GM19328 (cell line): Measurements from ENCODE around the gene AHDC1.
"Not testable (repeated sequence)": the region's sequence is repeated elsewhere in the genome, so short reads cannot be mapped to it uniquely, and the experiment has no call there.

Experiments used
- ATAC-seq: cut with Tn5 transposase; IDR thresholded peaks from one replicate; pipeline ENCODE4 v1.9.1; 2021; ENCODE audit warnings: mild to moderate bottlenecking, moderate library complexity; ENCODE audit not compliant: unreplicated experiment

Gene AHDC1

DNA sequence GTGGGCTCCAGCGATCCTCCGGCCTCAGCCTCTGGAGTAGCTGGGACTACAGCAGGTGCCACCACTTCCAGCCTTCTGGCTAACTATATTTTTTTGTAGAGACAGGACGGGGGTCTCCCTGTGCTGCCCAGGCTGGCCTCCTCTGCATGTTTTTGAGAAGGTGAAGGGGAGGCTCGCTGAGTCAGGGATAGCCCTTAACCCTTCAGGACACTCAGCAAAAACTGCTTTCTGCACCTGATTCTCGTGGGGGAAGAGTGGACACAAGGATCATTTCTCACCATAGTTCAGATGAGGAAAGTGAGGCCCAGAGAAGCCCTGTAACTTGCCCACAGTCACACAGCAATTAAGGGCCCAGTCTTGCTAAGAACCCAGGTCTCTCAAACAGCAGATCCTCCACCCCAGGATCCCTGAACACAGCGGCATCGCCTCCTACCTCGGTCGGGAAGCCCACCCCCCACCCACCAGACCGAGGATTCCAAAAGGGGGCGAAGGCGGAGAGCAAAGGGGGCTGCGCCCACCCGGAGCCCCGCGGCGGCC, 29.8 kb upstream of the AHDC1 start:
- no peak for ATAC-seq

DNA sequence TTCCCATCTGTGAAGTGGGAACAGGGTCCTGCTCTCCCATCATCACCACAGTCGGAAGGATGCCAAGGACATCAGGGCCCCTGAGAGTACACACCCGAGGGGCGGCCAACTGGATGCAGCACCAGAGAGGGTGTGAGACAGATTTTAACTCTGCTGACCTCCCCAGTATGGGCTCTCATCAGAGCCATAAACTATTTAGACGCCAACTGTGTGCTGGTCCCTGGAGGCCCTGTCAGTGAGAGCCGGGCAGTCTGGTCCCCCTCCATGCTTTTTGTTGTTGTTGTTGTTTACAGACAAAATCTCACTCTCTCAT, 29.3 kb upstream of the AHDC1 start:
- ATAC-seq = no peak

DNA sequence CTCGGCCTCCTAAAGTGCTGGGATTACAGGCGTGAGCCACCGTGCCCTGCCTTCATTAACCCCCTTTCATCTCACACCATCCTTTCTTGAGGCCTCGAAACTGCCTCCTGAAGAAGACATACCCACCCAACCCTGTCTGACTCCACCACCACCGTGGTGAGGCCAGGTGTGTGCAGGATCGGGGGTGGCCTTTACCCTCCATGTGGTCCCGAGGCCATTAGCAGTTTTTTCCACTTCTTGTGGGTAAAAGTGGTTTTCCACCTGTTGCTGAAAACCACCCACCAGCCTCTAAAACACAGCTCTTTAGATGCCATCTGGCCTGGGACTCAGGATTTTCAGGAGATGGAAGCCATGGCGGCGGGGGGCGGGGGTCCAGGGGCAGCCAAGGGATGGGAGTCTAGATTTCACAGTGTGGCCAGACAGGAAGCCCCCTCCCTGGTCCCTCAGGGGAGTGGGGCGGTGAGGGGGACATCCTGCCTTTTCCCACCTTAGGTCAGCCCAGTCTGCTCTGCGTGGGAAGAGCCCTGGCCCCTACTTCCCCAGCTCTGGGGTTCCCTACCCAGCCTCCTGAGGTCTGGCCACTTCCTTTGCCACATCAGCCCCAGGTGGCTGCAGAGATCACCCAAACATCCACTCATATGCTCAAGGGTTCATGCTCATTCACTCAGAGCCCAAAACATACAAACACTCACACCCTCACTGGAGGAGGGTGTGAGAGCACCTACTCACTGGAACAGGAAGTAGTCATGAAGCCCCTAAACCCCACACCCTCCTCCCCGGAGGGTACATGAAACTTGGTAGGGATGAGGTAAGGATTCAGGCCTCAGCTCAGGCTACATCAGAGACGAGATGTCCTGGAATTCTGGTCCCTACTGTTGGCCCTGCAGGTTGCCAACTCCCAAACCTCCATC, 28.7 kb upstream of the AHDC1 start:
- no peak for ATAC-seq

DNA sequence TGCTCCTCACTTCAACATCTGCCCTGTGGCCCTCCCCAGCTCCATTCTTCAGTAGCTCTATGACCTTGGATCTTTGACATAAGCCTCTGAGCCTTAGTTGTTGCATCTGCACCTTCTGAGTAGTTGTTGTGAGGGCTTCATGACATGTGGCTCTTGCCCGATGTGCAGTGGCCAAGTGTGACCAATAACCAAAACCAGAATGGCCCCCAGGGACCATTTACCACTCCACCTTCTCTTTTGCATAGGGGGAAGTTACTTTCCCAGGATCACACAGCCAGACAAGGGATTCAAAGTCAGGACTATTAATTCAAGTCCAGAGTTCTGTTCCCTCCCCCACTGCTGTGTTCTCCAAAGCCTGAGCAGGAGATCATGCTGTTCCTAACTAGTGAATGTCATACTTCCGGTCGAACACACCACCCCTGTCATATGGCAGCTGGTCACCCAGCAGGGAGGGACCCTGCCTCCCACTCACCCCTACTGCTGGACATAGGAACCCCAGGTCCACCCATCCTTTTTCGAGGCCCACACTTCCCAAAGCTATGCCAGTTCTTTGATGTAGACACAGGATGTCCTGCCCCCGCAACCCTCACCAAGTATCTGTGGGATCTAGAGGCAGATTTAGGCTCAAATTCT, 27.0 kb upstream of the AHDC1 start:
- no peak for ATAC-seq

DNA sequence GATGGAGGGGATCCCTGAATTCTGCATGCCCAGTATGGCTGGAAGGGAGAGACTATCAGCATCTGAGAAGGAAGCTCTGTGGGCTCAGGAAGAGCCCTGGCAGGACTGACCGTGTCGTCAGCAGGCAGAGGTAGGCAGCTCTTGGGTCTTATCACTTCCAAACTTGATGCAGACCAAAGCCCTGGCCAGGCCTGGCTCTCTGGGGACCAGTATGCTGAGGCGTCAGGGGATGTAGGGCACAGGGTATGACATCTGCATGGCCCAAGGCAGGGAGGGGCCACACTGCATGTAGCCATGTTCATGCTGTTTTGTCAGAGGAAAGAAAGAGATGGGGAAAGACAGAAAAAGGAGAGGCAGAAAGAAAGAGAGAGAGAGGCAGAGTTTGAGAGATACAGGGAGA, 24.8 kb upstream of the AHDC1 start:
- no peak for ATAC-seq

DNA sequence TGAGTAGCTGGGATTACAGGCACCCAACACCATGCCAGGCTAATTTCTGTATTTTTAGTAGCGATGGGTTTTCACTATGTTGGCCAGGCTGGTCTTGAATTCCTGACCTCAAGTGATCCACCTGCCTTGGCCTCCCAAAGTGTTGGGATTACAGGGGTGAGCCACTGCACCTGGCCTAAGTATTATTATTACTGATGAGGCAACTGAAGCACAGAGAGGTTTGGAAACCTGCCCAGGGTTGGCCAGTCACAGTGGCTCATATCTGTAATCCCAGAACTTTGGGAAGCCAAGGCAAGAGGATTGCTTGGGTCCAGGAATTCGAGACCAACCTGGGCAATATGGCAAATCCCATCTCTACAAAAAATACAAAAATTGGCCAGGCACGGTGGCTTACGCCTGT, 23.8 kb upstream of the AHDC1 start:
- ATAC-seq = not testable (repeated sequence)

DNA sequence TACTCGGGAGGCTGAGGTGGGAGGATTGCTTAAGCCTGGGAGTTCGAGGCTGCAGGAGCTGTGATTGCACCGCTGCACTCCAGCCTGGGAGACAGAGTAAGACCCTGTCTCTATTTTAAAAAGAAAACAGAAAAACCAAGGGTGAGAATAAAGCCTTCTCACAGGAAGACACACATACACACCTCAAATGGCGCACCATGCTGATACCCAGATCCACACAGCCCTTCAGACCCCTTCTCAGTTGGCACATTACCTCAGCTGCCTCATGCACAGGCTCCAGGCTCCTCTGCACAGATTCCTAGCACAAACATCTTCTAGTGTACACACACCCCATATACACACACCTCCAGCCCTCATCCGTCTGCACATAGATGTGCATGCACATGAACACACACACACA, 23.1 kb upstream of the AHDC1 start:
- ATAC-seq = no peak

DNA sequence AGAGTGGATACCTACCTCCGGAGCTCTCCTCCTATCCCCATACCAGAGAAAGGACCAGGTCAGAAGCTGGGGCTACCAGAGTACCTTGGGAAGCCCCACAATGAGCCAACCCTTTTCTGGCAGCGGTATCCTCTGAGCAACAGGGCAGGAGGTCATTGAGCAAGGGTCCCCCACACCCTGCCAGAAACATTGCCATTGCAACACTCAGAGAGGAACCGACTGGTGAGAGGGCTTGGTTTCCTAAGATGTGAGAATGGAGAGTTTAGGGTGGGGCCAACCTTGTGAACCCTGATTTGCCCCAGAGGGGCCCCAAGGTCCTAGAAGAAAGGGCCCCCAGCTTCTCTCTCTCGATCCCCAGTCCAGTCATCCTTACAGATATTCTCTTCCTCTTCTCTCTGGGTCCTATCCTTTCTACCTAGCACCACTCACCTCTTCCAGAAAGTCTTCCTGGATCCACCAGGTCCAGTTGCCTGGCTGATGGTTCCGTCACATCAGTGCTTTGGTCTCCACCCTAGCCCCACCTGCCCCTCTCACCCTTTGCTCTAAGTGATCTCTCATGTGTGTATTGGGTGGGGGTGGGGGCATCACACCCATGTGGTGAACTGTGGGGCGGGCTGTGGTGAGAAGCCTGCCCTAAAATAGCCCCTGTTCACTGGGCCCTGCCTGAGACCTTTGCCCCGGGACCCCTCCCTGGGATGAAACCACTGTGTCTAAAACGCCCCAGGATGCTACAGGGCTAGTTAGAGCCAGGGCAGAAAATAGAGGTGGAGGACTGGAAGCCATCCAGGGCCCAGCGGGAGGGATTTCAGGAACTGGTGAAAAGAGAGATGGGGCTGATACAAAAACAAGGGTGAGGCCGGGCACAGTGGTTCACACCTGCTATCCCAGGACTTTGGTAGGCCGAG, 22.3 kb upstream of the AHDC1 start:
- ATAC-seq = no peak

DNA sequence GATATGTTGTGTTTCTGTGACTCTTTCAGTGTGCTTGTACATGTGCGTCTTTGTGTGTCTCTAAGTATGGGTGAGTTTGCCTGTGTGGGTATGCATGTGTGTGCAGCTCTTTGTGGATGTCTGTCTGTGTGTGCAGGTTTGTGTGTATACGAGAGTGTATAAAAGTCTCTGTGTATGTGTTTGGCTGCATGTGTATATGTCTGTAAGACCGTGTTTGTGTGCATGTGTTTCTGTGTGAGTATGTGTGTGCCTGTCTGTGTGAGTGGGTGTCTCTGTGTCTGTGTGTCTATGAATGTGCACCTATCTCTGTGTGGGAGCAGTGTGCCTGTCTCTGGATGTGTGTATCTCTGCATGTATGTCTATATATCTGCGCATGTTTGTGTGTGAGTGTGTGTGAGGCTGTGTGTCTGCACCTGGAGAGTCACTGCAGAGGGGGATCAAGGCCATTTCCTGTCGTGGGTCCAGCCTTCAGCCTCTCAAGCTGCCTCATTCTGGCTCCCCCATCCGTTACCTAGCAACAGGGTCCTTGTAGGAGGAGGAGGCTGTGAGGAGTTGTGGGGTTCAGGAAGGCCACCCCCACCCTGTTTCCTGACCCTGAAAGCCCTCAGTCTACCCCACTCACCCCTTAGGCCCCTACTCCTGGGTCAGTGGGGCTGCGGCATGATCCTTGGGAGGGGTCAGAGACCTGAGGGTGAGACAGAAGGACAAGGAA, 20.7 kb upstream of the AHDC1 start:
- ATAC-seq = no peak

DNA sequence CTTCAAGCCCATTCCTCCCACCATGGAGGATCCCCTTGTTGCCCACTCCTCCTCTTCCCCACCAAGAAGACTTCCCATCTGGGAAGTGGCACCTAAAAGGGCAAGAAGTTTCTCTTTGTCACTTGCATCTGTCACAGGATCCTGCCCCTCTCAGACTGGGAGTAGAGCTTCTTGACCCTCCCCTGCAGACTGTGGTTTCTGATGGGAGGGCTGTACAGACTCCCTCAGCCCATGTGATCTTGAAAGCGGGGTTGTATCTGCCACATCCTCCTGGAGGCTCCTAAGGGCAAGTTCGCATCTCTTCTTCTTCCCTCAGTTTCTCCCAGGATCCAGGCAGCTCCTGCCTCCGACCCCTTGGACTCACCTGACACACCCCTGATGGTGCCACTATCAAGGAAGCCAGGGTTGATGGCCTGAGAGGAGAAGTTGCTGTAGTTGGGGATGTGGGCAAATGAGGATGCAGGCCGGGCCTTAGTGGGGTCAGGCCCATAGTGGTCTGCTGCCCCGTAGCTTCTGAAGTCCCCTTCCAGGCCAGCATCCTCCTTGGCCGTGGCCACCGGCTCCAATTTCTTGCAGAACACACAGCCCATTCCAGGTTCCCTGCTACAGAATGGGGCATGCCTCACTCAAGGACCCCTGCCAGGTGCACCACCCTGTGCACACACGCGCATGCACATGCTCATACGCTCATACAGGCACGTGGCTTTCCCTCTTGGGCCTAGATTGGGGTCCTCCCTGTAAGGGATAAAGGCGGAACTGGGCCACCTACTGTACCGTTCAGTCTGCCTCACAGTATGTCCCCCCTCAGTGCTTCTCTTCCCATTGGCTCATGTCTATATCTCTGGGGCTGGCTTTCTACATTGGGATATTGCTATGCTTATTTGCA, 19.6 kb upstream of the AHDC1 start:
- ATAC-seq = no peak

DNA sequence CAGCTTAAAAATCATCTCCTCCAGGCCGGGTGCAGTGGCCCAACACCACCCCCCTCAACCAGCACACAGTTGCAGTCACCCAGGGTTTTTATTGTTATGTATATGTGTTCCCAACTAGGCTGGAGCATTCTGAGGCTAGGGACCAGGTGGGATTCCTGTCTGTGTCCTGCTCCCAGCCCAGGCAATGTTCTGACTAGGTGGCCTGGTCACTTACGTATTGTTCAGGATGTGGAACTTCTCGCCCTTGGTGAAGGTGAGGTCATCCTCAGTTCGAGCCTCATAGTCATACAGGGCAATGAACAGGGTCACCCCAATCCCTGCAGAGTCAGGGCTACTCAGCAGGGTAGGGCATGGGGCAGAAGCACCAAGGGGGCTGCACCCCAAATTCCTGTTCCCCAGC, 18.9 kb upstream of the AHDC1 start:
- ATAC-seq = no peak

DNA sequence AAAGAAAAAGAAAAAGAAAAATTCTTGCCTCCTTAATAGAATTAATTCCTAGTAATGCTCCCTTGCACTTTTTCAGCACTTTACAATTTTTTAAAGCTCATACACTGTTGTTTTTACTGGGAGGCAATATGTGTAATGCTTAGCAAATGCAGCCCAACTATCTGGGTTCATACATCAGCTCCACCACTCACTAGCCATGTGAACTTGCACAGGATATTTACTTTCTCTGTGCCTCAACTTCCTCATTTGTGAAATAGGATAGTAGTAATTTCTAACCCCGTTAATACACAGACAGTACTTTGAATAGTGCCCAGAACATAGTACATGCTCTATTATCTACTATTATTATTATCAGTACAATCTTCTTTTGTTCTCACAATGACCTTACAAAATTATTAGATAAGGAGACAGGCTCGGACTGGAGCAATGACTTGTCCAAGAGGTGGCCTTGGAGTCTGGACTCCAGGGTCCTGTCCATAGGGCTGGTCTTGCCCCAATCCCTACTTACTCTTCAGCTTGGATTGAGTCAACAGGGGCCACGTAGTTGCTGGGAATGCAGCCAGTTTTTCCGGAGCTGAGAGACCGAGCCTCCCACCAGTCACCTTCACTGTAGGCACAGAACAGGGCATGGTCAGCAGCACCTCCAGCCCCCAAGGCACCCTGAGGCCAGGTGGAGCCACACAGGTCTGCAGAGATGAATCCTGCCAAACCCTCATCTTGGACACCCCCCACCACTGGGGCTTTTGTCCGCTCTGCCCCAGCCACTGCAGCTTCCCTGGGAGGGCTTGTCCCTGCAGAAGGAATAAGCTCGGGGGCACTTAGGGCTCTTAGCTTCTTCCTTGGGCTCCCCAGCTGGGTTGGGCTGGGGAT, 17.3 kb upstream of the AHDC1 start:
- no peak for ATAC-seq

DNA sequence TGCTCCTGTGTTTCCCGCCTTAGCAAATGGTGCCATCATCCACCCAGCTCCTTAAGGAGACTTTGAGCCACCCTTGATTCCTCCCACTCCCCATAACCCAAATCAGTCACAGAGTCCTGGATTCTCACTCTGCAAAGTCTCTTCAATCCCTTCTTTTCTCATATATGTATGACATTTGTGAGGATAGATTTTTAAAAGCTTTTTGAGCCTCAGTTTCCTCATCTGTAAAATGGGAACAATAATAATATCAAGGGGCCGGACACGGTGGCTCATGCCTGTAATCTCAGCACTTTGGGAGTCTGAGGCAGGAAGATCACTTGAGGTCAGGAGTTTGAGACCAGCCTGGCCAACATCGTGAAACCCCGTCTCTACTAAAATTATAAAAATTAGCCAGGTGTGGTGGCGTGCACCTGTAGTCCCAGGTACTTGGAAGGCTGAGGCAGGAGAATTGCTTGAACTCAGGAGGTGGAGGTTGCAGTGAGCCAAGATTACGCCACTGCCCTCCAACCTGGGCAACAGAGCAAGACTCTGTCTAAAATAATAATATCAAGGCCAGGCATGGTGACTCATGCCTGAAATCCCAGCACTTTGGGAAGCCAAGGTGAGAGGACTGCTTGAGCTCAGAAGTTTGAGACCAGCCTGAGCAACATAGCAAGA, 16.0 kb upstream of the AHDC1 start:
- ATAC-seq = not testable (repeated sequence)

DNA sequence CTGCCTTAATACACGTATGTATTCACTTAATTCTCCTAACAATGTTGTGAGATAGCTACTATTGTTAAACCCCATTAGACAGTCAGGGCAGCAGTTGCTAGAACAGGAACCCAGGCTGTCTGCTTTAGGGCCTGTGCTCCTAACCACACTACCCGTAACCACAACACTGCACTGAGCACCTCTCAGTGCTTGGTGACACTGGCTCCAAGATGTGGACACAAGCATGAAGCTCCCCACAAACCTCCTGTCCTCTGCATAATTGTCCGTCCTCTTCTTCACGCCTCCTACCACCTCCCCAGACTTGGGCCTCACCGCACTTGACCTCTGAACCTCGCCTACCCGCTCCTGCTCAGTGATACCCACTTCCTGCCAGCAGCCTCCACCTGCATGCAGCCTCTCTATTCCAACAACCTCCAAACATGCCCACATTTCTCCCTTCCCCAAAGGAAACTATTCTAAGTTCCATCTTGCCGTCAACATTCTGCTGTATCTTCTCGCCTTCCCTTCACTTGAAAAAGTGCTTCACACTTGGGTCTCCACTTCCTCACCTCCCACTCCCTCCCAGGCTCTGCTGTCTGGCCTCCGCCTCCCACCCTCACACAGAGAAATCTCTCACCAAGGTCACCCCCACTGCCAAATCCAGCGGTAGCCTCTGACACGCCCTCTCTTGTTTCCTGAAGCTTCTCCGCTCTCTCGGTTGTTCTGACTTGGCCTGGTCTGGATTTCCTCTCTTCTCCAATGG, 14.6 kb upstream of the AHDC1 start:
- ATAC-seq = no peak

DNA sequence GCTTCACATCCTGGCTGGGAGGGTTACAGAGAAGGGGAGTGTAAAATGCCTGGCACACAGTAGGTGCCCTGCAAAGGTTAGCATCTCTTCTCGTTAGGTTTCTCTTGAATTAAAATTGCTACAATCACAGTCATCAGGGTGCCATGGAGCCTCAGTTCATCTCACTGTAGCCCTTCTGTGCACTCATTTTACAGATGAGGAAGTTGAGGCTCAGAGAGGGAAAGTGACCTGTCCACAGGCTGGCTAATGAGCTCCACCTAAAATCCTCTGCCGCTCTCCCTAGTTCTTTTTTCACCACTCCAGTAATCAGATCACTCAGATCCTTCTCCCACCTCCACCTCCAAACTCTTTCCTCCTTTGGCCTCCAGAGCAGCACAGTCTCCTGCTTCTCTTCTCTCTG, 13.5 kb upstream of the AHDC1 start:
- no peak for ATAC-seq

DNA sequence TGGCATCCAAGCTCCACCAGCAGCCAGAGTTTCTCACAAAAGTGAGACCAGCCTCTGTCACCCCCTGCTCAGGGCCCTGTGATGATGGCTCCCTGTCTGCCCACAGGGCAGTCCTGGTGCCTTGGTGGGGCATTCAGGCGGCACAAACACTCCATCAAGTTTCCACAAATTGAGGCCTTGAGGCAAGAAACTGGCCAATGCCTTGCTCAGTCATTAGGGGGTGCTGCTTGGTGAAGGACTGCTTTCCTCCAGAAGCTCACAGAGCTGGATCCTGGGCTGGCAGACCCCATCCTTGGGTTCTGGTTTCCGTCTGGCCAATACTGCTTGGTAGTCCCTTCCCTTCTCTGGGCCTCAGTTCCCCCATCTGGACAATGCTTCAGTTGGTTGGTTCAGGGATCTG, 12.5 kb upstream of the AHDC1 start:
- no peak for ATAC-seq

DNA sequence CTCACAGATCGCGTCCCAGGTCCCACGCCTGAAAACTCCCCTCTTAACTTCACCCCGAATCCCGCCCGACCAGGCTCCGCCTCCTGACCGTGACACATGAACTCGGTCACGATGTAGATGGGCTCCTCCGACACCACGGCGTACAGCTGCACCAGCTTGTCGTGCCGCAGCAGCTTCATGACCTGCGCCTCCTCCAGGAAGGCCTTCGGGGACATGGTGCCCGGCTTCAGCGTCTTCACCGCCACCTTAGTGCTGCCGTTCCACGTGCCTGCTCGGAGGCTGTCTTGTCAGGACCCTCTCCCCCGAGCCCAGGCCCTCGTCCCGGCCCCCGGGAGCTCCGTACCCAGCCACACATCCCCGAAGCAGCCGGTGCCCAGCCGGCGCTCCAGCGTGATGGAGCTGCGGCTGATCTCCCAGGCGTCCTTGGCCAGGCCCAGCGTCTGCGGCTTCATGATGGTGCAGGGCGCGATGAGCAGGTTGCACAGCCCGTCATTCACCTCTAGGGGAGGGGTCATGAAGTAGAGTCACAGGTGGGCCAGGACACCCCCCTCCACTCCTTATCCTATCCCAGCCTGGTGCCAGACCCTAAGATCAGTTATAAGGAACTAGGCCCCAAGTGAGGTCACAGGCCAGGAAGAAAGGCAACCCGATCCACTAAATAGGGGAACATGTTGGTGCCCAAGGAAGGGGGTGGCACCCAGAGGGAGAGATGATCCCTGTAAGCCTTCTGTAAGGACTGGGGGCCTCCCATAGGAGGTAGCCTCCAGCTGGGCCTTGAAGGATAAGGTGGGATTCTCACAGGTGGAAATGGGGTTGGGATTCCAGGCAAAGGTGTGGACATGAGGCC, 11.6 kb upstream of the AHDC1 start:
- no peak for ATAC-seq
